ENCODE results near the gene RGS18.
"Not testable (repeated sequence)": the region's sequence is repeated elsewhere in the genome, so short reads cannot be mapped to it uniquely, and the experiment has no call there.

Gene RGS18

DNA sequence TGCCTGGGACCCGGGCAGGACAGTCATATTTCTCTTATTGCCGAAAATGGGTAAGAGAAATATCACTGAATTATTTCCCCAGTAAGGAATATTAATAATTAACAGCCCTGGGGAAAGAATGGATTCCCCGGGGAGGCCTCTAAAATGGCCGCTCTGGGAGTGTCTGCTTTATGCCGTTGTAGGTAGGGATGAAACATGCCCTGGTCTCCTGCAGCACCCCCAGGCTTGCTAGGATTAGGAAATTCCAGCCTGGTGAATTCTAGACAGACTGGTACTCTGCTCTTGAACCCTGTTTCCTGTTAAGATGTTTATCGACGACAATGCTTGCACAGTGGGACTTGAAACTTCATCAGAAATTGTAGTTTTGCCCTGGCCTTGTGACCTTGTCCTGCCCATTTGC, 6.7 kb downstream of the RGS18 start:
- DNase-seq (ENCODE audit: low read depth in 2 of 2) = not testable (repeated sequence)

DNA sequence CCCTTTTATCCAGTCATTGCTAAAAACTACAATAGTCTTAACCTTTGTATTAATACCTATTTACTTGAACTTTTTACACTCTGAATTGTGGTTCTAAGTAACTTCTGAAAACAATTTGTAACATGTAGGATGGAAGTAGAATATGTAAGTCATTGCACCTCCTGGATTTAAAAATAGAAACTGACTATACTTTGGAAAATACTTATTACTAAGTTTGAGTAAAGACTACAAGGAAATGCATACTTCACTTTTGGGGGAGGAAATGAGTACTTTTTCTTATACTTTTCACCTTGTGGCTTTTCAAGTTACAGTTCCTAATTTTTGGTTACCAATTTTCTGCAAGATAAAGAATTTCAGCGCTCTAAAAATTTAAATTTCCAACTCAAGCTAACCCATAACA, 8.7 kb downstream of the RGS18 start:
- DNase-seq (ENCODE audit: low read depth in 2 of 2) = no peak

DNA sequence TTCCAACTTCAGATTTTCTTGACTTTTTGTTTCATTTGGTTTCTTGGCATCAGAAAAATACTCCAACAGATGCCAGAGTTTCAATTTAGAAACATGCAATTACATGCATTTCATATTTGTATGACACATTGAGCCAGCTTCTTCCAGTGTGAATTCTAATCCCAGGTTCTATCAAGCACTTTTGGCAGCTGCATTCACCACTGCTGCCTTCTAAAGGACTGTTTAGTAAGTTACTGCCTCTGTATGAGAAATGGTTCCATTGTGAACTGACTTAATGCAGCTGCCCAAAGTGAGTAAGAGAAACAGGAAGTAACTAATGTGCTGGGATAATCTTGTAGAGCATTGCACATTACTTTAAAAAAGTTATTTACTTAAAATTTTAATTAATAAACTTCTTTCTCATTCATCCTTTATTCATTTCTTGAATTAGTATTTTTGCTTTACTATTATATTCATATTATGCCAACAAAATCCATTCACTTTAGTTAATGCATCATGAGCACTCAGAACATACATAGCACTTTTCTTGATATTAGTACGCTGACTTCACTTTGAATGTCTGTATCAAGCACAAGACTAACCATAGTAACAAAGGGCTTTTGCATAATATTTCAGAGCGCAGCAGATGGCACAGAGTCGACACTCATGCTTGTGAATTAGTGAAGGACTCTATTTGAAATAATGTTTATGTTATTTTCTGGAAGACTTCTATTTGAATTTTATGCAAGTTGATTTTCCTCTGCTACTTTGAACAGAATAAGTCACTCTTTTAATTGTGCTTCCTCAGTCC, 9.8 kb downstream of the RGS18 start:
- no peak for DNase-seq (ENCODE audit: low read depth in 2 of 2)

DNA sequence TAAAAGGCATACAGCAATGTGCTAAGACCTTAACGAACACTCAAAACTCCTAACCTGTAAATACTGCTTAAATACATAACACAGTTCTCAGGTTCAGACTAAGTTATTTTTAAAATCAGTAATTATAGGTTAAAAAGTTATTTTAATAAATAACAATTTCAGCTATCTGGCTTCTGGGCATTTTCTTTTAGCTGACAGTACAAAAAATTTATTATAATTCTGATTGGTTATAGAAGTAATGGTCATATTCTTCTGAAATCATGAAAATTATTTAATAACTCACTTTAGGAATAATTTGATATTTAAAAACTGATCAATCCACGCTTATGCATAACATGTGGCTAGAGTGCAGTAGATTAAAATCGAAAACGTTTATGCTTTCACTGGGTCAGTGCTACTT, 10.7 kb downstream of the RGS18 start:
- no peak for DNase-seq (ENCODE audit: low read depth in 2 of 2)

DNA sequence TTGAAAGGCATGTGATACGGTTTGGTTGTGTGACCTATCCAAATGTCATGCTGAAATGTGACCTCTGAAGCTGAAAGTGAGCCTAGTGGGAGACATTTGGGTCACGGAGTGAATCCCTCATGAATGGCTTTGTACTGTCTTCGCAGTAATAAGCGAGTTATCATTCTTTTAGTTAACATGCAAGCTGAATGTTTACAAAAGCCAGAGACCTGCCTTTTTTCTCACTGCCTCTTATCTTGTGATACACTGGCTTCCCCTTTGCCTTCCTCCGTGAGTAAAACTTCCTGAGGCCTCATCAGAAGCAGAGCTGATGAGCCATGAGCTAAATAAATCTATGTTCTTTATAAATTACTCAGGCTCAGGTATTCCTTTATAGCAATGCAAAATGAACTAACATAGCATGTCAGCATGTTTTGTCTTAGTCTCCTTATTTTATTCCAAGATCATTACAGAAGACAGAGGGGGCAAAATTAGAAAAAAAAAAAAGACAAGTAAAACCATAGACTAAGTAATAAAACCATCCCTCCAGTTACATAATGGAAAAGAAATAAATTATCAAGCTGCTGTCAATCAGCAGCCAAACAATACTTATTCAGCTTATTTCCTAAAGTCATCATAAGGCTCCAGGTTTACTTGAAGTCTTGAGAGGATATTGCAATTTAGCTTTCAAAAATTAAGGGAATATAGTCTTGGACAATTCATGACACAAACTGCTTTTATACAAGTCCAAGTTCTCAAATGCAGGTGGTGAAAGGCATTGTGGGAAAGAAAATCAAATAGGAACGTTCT, 12.1 kb downstream of the RGS18 start:
- no peak for DNase-seq (ENCODE audit: low read depth in 2 of 2)

DNA sequence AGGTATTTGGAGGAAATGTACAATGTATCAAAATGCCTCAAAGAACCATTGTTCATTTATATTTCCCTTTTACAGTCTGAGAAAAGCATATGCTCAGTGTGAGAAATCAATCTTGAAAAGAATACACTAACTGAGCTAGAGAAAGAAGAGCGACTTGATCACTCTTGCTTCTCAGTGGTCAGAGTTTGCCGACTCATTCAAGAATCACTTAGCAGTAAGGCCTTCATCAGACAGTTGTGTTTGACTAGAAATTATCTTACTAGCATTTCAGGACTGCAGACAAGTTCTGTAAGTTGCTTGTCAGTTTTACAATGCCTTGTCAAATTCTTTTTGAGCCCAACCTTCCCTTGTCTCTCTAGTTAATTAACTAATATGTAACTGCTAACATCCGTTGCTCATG, 12.9 kb downstream of the RGS18 start:
- DNase-seq (ENCODE audit: low read depth in 2 of 2) = no peak

DNA sequence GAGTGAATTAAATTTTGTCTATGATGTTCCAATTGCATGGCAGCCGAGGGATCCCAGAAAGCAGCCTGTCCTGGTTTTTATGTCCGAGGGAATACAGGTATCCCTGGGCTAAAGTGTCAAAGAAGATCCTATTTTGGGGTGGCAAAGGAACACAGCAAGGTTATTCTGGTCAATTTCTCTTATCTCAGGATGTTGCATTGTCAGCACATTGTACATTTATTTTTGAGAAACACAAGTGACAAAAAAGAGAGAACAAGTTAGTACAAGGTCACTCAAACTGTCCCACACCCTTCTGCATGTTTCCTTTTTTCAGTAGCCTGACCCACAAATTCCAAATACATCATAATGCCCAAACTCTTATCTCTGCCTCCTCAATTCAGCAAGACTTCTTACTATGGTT, 17.7 kb downstream of the RGS18 start:
- no peak for DNase-seq (ENCODE audit: low read depth in 2 of 2)

DNA sequence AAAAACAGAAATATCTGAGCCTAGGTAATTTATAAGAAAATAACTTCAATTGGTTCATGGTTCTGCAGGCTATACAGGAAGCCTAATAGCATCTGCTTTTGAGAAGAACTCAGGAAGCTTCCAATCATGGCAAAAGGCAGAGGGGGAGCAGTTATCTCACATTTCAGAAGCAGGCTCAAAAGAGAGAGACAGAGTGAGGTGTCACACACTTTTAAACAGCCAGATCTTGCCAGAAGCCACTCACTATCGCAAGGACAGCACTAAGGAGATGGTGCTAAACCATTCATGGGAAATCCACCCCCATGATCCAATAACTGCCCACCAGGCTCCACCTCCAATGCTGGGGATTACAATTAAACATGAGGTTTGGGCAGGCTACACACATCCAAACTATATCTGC, 25.5 kb downstream of the RGS18 start:
- no peak for DNase-seq (ENCODE audit: low read depth in 2 of 2)

DNA sequence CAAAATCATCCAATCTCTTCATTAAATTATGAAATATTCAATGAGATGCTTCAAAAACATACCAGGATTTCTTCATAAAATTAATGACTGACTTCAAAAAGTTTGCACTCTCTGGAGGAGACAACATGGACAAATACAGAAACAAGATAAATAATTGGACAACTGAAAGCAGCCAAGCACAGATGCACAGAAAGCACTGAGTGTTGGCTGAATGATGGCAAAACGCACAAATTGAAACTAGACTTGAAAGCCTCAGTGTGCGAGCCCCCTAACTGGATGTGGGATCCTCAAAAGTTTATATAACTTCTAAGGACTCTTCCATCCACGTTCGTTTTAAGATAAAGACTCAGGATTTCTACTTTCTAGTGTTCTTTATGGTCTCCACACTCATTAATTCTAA, 27.9 kb downstream of the RGS18 start:
- DNase-seq (ENCODE audit: low read depth in 2 of 2) = no peak

DNA sequence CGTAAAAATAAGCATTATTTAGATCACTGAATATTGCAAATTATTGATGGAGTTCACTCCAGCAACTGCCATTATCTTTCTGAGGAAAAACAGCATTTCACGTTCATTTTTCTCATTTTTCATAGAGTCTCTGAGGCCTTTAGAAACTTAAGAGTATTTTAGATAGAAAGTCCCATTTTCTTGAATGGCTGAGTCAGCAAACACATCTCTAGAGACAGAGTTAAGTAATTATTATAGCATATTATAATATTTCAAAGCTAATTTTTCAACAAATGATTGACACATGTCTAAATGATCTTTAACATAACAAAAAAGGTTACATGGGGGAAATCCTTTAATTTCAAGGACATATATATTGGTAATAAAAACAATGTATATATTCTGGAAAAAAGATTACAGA, 31.8 kb downstream of the RGS18 start:
- no peak for DNase-seq (ENCODE audit: low read depth in 2 of 2)

DNA sequence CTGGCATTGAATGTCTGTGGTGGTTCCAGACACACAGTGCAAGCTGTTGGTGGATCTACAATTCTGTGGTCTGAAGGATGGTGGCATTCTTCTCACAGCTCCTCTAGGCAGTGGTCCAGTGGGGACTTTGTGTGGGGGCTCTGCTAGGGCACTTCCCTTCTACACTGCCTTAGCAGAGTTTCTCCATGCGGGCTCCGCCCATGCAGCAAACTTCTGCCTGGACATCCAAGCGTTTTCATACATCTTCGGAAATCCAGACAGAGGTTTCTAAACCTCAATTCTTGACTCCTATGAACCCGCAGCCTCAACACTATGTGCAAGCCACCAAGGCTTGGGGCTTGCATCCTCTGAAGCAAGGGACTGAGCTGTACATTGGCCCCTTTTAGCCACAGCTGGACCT, 43.0 kb downstream of the RGS18 start:
- DNase-seq (ENCODE audit: low read depth in 2 of 2) = no peak

DNA sequence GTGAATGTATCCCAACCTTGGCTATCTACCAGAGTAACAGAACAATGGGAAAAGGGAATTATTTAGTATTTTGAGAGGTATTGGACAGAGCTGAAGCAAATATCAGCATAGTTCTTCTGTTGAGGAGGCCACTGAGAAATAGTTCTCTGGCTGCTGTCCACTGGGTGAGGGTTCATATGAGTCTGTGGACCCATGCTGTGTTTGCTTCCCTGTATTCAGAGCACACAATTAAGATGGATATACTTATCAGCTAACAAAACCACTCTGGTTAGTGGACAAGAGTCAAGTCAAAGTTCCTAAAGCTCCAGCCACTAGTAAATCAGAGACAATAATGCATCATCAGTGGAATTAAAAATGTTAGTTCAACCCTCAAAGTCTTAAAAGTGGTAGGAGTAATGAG, 66.1 kb downstream of the RGS18 start:
- no peak for DNase-seq (ENCODE audit: low read depth in 2 of 2)

DNA sequence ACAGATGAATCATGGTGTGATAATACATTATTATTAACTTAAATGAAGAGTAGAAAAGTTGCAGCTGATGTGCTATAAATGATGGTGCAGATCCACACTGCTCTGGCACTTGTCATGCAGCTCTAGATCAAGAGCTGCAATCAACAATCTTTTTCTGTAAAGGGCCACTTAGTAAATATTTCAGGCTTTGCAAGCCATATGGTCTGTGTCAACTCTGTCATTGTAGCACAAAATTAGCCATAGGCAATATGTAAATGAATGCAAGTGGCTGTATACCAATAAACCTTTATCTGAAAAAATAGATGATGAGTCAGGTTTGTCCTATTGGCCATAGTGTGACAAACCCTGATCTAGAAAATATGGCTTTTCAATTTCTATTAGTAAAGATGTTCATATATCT, 66.6 kb downstream of the RGS18 start:
- DNase-seq (ENCODE audit: low read depth in 2 of 2) = no peak

DNA sequence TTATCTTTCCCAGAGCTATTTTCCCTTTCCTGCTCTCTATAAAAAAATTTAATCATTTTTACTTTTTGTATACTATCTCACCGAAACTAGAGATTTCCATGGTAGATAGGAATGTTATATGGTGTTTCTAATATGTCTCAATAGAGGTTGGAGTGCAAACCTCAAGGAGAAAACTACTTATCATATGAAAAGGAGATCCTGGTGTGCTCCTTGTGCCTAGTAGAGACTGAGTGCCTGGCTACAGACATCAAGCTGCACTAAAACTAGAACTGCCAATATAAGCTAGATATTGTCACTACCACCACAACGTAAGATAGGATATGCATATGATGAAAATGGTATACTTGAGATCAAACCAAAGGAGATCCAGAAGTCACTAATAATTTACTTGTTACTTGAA, 67.0 kb downstream of the RGS18 start:
- no peak for DNase-seq (ENCODE audit: low read depth in 2 of 2)

DNA sequence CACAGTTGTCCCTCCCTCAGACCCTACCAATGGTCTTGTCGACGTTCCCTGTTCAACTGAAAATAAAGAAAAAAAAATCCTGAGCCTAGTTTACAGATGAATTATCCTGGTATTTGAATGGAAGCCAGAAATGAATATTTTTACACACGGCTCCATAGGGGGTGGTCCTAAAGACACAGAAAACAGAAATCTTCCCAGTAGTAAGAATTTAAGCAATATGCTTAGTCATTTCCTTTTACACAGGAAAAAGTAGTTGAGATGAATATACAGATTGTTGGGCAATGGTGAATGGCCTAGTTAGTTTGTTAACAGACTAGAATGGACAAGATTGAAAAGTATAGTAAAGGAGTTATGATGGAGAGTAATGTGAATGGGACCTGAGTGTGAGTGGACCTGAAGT, 67.4 kb downstream of the RGS18 start:
- DNase-seq (ENCODE audit: low read depth in 2 of 2) = no peak

DNA sequence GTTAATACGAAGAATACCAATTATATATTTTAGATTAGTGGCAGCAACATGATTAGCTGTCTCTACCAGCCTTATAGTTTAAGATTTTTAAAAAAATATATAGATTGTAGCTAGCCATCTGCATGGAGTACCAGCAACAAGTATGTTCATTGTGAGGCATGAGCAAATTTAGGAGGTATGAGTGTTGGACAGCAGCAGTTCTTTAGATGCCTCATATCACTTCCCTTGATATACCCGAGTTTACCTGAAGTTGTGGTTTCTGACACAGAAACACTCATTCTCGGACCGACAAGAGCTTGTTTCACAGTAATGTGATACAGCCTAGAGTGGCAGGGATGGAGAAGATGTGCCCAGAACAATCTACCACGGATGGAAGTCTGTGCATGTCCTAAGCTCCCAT, 69.1 kb downstream of the RGS18 start:
- DNase-seq (ENCODE audit: low read depth in 2 of 2) = no peak

DNA sequence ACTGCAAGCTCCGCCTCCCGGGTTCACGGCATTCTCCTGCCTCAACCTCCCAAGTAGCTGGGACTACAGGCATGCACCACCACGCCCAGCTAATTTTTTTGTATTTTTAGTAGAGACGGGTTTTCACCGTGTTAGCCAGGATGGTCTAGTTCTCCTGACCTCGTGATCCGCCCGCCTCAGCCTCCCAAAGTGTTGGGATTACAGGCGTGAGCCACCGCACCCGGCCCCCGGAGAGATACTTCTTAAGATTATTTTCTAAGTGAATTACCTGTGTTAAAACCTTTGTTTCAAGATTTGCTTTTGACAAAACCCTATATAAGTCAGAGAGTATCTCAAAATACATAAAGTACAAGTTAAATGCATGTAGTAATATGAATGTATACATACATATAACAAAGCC, 69.7 kb downstream of the RGS18 start:
- DNase-seq (ENCODE audit: low read depth in 2 of 2) = not testable (repeated sequence)

DNA sequence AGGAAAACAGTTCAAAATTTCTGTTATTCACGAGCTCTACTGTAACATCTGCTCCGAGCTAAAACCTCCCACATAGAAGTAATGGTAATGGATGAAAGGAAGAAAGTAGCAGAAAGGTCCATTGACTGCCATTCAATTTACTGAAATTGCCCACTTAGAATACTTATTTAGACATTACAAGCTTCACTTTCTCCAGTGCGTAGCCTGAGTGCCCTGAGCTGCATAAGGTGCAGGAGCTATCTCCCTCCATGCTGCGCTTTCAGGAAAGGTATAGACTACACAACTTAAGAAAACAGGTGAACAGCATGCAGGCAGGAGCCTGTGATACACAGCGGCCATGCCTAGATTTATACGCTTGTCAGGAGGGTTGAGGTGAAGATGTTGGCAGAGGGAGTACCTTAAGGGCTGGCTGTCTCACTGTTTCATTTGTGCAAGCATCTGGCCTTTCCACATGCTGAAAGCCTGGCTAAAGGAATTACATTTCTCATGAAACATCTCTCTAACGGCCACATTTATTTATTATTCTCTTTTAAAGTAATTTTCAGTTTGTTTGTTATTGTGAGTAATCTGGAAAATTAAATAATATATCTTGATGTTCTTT, 74.7 kb downstream of the RGS18 start:
- no peak for DNase-seq (ENCODE audit: low read depth in 2 of 2)

DNA sequence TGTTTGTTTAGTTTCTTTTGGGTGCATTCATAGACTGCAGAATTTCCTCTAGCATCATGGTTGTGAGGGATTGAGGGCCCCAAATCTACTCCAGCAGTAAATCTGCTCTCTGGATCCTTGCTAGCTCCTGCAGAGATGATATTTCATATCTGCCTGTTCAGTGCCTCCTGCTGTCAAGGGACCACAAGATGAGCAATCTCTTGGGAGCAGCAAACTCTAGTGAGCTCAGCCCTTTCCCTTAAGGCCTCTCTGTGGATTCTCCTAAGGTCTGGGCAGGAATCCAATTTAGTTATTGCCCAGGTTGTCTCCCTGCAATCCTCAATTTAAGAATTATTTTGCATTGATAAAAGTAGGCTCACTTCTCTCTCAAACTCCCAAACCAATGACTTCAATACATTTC, 76.9 kb downstream of the RGS18 start:
- no peak for DNase-seq (ENCODE audit: low read depth in 2 of 2)
